ENCODE data around the gene SEMA6A. TPM values are rescaled to one million over a fixed set of nuclear protein-coding genes. Genes with fewer than 3 reads are reported as not detected.

Gene SEMA6A
- total and polyA plus RNA-seq, 4 donors = 3.7 to 11.4 (median 5.6) TPM

DNA sequence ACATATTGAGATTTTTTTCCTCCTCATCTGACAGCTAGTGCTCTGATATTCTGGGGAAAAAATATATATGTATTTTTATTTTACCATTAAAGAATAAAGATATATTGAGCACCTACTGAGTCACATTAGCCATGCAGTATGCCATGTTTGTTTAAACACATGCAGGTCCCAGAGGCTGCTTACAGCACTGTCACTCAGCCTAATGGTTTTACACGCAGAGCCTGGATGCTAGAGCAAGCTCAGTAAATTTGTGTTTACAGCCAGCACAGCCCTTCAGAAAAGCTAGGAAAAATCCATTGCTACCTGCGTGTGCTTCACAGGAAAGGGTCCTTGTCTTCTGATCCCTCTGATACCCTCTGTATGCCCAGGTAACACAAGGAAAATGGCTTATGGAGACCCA, 146.2 kb downstream of the SEMA6A start (continued):
- TF ChIP-seq, protein P1, sequence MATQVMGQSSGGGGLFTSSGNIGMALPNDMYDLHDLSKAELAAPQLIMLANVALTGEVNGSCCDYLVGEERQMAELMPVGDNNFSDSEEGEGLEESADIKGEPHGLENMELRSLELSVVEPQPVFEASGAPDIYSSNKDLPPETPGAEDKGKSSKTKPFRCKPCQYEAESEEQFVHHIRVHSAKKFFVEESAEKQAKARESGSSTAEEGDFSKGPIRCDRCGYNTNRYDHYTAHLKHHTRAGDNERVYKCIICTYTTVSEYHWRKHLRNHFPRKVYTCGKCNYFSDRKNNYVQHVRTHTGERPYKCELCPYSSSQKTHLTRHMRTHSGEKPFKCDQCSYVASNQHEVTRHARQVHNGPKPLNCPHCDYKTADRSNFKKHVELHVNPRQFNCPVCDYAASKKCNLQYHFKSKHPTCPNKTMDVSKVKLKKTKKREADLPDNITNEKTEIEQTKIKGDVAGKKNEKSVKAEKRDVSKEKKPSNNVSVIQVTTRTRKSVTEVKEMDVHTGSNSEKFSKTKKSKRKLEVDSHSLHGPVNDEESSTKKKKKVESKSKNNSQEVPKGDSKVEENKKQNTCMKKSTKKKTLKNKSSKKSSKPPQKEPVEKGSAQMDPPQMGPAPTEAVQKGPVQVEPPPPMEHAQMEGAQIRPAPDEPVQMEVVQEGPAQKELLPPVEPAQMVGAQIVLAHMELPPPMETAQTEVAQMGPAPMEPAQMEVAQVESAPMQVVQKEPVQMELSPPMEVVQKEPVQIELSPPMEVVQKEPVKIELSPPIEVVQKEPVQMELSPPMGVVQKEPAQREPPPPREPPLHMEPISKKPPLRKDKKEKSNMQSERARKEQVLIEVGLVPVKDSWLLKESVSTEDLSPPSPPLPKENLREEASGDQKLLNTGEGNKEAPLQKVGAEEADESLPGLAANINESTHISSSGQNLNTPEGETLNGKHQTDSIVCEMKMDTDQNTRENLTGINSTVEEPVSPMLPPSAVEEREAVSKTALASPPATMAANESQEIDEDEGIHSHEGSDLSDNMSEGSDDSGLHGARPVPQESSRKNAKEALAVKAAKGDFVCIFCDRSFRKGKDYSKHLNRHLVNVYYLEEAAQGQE (IDR thresholded peaks at IDR 0.05) = no peak

DNA sequence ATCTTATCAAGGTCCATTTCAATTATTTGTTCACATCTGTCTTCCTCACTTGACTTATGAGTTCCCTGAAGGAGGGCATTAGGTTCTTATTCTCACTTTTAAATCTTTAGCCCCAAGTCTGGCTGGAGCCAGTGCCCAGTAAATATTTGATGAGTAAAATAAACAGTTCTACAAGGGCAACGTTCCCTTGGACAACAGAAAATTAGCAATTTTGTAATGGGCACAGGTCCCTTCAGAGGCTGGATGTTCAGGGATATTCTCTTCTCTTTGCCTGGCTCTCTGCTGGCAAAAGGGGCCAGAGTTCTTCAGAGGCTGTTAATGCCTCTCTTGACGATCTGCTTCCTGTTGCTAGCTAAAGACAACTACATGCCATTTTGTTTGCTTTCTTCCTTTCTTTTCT, 149.7 kb downstream of the SEMA6A start:
- no peak for DNase-seq (ENCODE audit: low spot score)
- Histone ChIP-seq H3K4me3 (ENCODE audit: low read depth in 1 of 3, low read length in 3 of 3) (no peak overlapping the region), H3K27me3 (ENCODE audit: control insufficient read depth in 4 of 4, insufficient read depth in 4 of 4, low read length in 3 of 4) (no peaks in the 10 kb centered on the region), H3K27ac (ENCODE audit: low read depth in 1 of 2, low read length in 2 of 2) (no peak overlapping the region), H3K9ac (ENCODE audit: low read depth in 1 of 2, low read length in 2 of 2) (no peak overlapping the region), H3K9me3 (ENCODE audit: control insufficient read depth in 4 of 4, low read length in 3 of 4) (no peaks in the 10 kb centered on the region), H3K4me1 (ENCODE audit: control insufficient read depth in 4 of 4, insufficient read depth in 4 of 4, low read length in 3 of 4) (peaks cover 1 to 13% (median 10%) of the 10 kb centered on the region in 4 donors), H3K36me3 (ENCODE audit: control insufficient read depth in 4 of 4, insufficient read depth in 3 of 4, low read depth in 1 of 4, low read length in 3 of 4) (no peaks in the 10 kb centered on the region)
- TF ChIP-seq, protein P2, sequence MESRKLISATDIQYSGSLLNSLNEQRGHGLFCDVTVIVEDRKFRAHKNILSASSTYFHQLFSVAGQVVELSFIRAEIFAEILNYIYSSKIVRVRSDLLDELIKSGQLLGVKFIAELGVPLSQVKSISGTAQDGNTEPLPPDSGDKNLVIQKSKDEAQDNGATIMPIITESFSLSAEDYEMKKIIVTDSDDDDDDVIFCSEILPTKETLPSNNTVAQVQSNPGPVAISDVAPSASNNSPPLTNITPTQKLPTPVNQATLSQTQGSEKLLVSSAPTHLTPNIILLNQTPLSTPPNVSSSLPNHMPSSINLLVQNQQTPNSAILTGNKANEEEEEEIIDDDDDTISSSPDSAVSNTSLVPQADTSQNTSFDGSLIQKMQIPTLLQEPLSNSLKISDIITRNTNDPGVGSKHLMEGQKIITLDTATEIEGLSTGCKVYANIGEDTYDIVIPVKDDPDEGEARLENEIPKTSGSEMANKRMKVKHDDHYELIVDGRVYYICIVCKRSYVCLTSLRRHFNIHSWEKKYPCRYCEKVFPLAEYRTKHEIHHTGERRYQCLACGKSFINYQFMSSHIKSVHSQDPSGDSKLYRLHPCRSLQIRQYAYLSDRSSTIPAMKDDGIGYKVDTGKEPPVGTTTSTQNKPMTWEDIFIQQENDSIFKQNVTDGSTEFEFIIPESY (IDR thresholded peaks at IDR 0.05) = peak; percentile 14
- peak in 1 of 2 donors; percentile 31 for TF ChIP-seq GABPA (IDR thresholded peaks at IDR 0.05 in 1 of 2, conservative IDR thresholded peaks at IDR 0.05 in 1 of 2)
- peak; percentile 39 to 56 for TF ChIP-seq RAD21 (IDR thresholded peaks at IDR 0.05)
- TF ChIP-seq, protein P3, sequence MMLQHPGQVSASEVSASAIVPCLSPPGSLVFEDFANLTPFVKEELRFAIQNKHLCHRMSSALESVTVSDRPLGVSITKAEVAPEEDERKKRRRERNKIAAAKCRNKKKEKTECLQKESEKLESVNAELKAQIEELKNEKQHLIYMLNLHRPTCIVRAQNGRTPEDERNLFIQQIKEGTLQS (IDR thresholded peaks at IDR 0.05) = no peak
- TF ChIP-seq, protein P4, sequence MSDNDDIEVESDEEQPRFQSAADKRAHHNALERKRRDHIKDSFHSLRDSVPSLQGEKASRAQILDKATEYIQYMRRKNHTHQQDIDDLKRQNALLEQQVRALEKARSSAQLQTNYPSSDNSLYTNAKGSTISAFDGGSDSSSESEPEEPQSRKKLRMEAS (IDR thresholded peaks at IDR 0.05) = peak; percentile 44
- peak; percentile 19 for TF ChIP-seq SP1 (IDR thresholded peaks at IDR 0.05)
- TF ChIP-seq TAF1 (conservative IDR thresholded peaks at IDR 0.05) = no peak
- peak; percentile 59 for TF ChIP-seq FOXA1 (IDR thresholded peaks at IDR 0.05)
- TF ChIP-seq, protein P1 (IDR thresholded peaks at IDR 0.05) = no peak
- peak; percentile 45 to 90 for TF ChIP-seq RXRA (IDR thresholded peaks at IDR 0.05)
- TF ChIP-seq FOXA2 (IDR thresholded peaks at IDR 0.05) = peak; percentile 85
- no peak for TF ChIP-seq EGR1 (IDR thresholded peaks at IDR 0.05; ENCODE audit: low read depth in 2 of 2)
- TF ChIP-seq HNF4G (IDR thresholded peaks at IDR 0.05) = no peak
- TF ChIP-seq HNF4A (conservative IDR thresholded peaks at IDR 0.05) = peak; percentile 56 to 81
- peak in 1 of 2 donors; percentile 68 for TF ChIP-seq JUND (IDR thresholded peaks at IDR 0.05)
- peak; percentile 55 for TF ChIP-seq YY1 (IDR thresholded peaks at IDR 0.05)
- TF ChIP-seq, protein P5, sequence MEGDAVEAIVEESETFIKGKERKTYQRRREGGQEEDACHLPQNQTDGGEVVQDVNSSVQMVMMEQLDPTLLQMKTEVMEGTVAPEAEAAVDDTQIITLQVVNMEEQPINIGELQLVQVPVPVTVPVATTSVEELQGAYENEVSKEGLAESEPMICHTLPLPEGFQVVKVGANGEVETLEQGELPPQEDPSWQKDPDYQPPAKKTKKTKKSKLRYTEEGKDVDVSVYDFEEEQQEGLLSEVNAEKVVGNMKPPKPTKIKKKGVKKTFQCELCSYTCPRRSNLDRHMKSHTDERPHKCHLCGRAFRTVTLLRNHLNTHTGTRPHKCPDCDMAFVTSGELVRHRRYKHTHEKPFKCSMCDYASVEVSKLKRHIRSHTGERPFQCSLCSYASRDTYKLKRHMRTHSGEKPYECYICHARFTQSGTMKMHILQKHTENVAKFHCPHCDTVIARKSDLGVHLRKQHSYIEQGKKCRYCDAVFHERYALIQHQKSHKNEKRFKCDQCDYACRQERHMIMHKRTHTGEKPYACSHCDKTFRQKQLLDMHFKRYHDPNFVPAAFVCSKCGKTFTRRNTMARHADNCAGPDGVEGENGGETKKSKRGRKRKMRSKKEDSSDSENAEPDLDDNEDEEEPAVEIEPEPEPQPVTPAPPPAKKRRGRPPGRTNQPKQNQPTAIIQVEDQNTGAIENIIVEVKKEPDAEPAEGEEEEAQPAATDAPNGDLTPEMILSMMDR (IDR thresholded peaks at IDR 0.05; ENCODE audit: low read depth, low read length, missing input control) = no peak
- no peak for TF ChIP-seq NR2F2 (IDR thresholded peaks at IDR 0.05)
- WGBS = 28% methylated on average over 2 of the region's 2 CpGs

Measured in liver (tissue), 9 donors.